Hepatocyte (in vitro differentiated cells): ENCODE measurements around the gene STKLD1. TPM values are rescaled to one million over a fixed set of nuclear protein-coding genes. Genes with fewer than 3 reads are reported as not detected.

Source experiments
- DNase-seq: peaks from one replicate; pipeline ENCODE4 v3.0.0-alpha.2; 2016; ENCODE audit warnings: low spot score
- H2AFZ ChIP-seq: fragments of 200-600 bp; sonication (generic); 2 replicates; pipeline ENCODE4 v1.6.0; 2016; ENCODE audit warnings: antibody characterized with exemption, mild to moderate bottlenecking
- H3K27ac ChIP-seq: fragments of 200-600 bp; sonication (generic); 2 replicates; pipeline ENCODE4 v1.5.1; 2016; ENCODE audit warnings: mild to moderate bottlenecking
- H3K27me3 ChIP-seq: fragments of 200-600 bp; sonication (generic); 2 replicates; pipeline ENCODE4 v1.6.1; 2016
- H3K36me3 ChIP-seq: fragments of 200-600 bp; sonication (generic); replicated peaks from 2 replicates; pipeline ENCODE4 v1.5.1; 2016; ENCODE audit warnings: low read depth; ENCODE audit not compliant: insufficient read depth
- H3K4me1 ChIP-seq: fragments of 200-600 bp; sonication (generic); 2 replicates; pipeline ENCODE4 v1.5.1; 2016; ENCODE audit warnings: mild to moderate bottlenecking, moderate library complexity; ENCODE audit not compliant: insufficient read depth
- H3K4me2 ChIP-seq: fragments of 200-600 bp; sonication (generic); 2 replicates; pipeline ENCODE4 v1.6.0; 2016
- H3K4me3 ChIP-seq: fragments of 200-600 bp; sonication (generic); 2 replicates; pipeline ENCODE4 v1.5.1; 2016; ENCODE audit warnings: mild to moderate bottlenecking
- H3K79me2 ChIP-seq: fragments of 200-600 bp; sonication (generic); 2 replicates; pipeline ENCODE4 v1.6.0; 2017; ENCODE audit warnings: mild to moderate bottlenecking
- H3K9me2 ChIP-seq: fragments of 200-600 bp; sonication (generic); replicated peaks from 2 replicates; pipeline ENCODE4 v1.6.0; 2017; ENCODE audit warnings: mild to moderate bottlenecking; ENCODE audit not compliant: insufficient read depth
- H3K9me3 ChIP-seq: fragments of 200-600 bp; sonication (generic); 2 replicates; pipeline ENCODE4 v1.5.1; 2016; ENCODE audit warnings: low read depth, mild to moderate bottlenecking
- H4K20me1 ChIP-seq: fragments of 200-600 bp; sonication (generic); 2 replicates; pipeline ENCODE4 v1.6.0; 2016; ENCODE audit warnings: mild to moderate bottlenecking; ENCODE audit not compliant: insufficient read depth, poor library complexity, severe bottlenecking
- CTCF ChIP-seq: fragments of 200-600 bp; sonication (generic); IDR thresholded peaks from 2 replicates; pipeline ENCODE4 v1.5.1; 2016; ENCODE audit warnings: antibody characterized with exemption, mild to moderate bottlenecking; ENCODE audit not compliant: poor library complexity
- EZH2 ChIP-seq: fragments of 200-600 bp; sonication (generic); IDR thresholded peaks from 2 replicates; pipeline ENCODE4 v1.6.1; 2016; ENCODE audit warnings: antibody characterized with exemption, mild to moderate bottlenecking, borderline replicate concordance
- EZH2phosphoT487 ChIP-seq: fragments of 200-600 bp; sonication (generic); IDR thresholded peaks from one replicate; pipeline ENCODE4 v1.6.1; 2018; ENCODE audit warnings: antibody characterized with exemption, mild to moderate bottlenecking, low read depth, moderate library complexity; ENCODE audit not compliant: unreplicated experiment, severe bottlenecking
- WGBS: methylation state at CpG from one replicate; pipeline ENCODE4 v1.1.6; 2016; ENCODE audit warnings: low lambda C conversion rate; ENCODE audit errors: missing lambda C conversion rate; 5-methylcytosine and 5-hydroxymethylcytosine counted together
- polyA plus RNA-seq: library from polyadenylated mRNA; unstranded; fragments of >200 nt; fragmentation: Nextera tagmentation; extraction: Ambion mirVana; gene quantifications from 2 replicates; pipeline ENCODE4 v1.2.1, GENCODE V29; 2016
- total RNA-seq: library from RNA; depleted of rRNA; stranded (reverse); fragments of >200 nt; gene quantifications from 2 replicates; pipeline ENCODE4 v1.2.3, GENCODE V29; 2014

STKLD1 gene
- total and polyA plus RNA-seq, 2 experiments from 2014 or later, result 0.10 to 2.5 TPM

GRCh38 chr9:133347985-133348717 is 28.0 kb upstream of the STKLD1 start, which contains the start of the genes MED22 and RPL7A:
Gene MED22, minus strand, starts transcription at chr9:133348131. Its CDS starts 1,469 bp downstream, at chr9:133346662.
Gene RPL7A, plus strand, starts transcription at chr9:133348218. Its CDS starts 26 bp downstream, at chr9:133348244.
- DNase-seq, result peak; percentile 97
- peak within 1 kb of the TSS; percentile 67 for H2AFZ ChIP-seq
- H4K20me1 ChIP-seq, result peaks cover 19% of the 10 kb centered on the region
- peaks cover 49% of the 10 kb centered on the region for H3K79me2 ChIP-seq
- TF ChIP-seq EZH2 (no peak), EZH2phosphoT487 (no peak), CTCF (no peak)
- no peaks in the 10 kb centered on the region for H3K9me3 ChIP-seq
- H3K27ac ChIP-seq, result peak within 1 kb of the TSS; percentile 99
- H3K4me3 ChIP-seq, result peak within 1 kb of the TSS; percentile 86
- no peaks in the 10 kb centered on the region for H3K9me2 ChIP-seq
- peaks cover 10% of the 10 kb centered on the region for H3K4me1 ChIP-seq
- H3K27me3 ChIP-seq, result no peaks in the 10 kb centered on the region
- peak within 1 kb of the TSS; percentile 93 for H3K4me2 ChIP-seq
- H3K36me3 ChIP-seq, result peaks cover 3% of the 10 kb centered on the region
- 2% methylated on average over 49 of the region's 64 CpGs for WGBS

- H3K27ac ChIP-seq, result peak overlapping the region; percentile 99
- no peak overlapping the region for H2AFZ ChIP-seq
- TF ChIP-seq CTCF (no peak), EZH2phosphoT487 (no peak), EZH2 (no peak)
- H3K9me3 ChIP-seq, result no peaks in the 10 kb centered on the region
- H3K36me3 ChIP-seq, result peaks cover 3% of the 10 kb centered on the region
- DNase-seq, result no peak
- H3K79me2 ChIP-seq, result peaks cover 51% of the 10 kb centered on the region
- peaks cover 10% of the 10 kb centered on the region for H3K4me1 ChIP-seq
- H3K4me3 ChIP-seq, result peak overlapping the region; percentile 86
- peaks cover 19% of the 10 kb centered on the region for H4K20me1 ChIP-seq
- H3K9me2 ChIP-seq, result no peaks in the 10 kb centered on the region
- 15% methylated on average over 24 of the region's 25 CpGs for WGBS
- H3K27me3 ChIP-seq, result no peaks in the 10 kb centered on the region
- H3K4me2 ChIP-seq, result peak overlapping the region; percentile 93
Observed at GRCh38 chr9:133348718-133349573, 27.2 kb upstream of the STKLD1 start.

GRCh38 chr9:133349965-133350616 is 26.1 kb upstream of the STKLD1 start:
- 89% methylated on average over 15 of the region's 15 CpGs for WGBS
- peaks cover 3% of the 10 kb centered on the region for H3K36me3 ChIP-seq
- H3K27me3 ChIP-seq, result no peaks in the 10 kb centered on the region
- peak overlapping the region; percentile 99 for H3K27ac ChIP-seq
- no peaks in the 10 kb centered on the region for H3K9me2 ChIP-seq
- peaks cover 11% of the 10 kb centered on the region for H3K4me1 ChIP-seq
- H2AFZ ChIP-seq, result no peak overlapping the region
- peak overlapping the region; percentile 93 for H3K4me2 ChIP-seq
- no peaks in the 10 kb centered on the region for H3K9me3 ChIP-seq
- H4K20me1 ChIP-seq, result peaks cover 19% of the 10 kb centered on the region
- DNase-seq, result no peak
- H3K79me2 ChIP-seq, result peaks cover 60% of the 10 kb centered on the region
- H3K4me3 ChIP-seq, result no peak overlapping the region
- no peak for TF ChIP-seq EZH2phosphoT487
- no peak for TF ChIP-seq EZH2
- no peak for TF ChIP-seq CTCF
